ENCODE results near the gene GJA4. TPM values are rescaled to one million over a fixed set of nuclear protein-coding genes. Genes with fewer than 3 reads are reported as not detected.
"Not testable (repeated sequence)": the region's sequence is repeated elsewhere in the genome, so short reads cannot be mapped to it uniquely, and the experiment has no call there.

The GJA4 gene
- polyA plus RNA-seq, 10 donors = 25.9 to 49.9 (median 32.9) TPM

DNA sequence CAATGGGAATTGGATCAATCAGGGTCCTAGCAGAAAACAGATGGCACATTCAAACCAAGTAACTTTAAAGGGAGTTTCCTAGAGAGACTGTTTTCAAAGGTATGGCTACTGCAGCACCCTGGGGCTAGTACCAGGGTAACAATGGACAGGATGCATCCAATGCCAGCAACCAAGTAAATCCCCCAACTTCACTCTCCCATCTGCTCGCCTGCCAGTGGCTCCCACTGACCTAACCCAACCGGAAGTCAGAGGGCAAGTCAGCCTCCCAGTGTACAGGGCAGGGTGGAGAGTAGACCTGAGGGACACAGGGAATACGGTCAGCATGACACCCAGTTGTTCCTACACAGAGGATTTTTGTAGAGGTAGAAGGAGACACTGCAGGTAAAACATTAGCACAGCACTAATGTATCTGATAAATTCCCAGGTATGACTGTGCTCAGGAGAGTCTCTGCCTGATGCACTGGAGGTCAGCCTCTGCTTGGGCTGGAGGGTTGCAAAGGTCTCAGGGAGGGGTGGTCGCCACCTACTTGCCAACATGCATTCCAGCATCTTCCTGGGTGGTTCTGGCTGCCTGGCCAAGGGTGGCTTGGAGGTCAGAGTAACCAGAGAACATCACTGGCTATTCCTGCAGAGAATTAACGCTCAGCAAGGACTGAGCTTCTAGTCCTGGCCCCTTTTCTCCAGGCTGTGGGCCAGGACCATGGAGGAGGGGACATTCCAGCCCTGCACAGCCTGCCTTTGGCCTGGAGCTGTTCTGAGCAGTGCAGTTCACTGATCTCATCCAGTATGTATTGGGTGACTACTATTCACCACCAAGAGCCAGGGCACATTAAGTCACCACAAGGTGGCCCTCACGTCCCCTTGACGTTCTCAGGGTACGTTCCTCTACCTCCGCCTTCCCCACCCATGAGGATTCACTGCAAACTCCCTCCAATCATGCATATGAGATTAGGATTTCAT is 5.1 kb upstream of the GJA4 start:
- DNase-seq = no peak

DNA sequence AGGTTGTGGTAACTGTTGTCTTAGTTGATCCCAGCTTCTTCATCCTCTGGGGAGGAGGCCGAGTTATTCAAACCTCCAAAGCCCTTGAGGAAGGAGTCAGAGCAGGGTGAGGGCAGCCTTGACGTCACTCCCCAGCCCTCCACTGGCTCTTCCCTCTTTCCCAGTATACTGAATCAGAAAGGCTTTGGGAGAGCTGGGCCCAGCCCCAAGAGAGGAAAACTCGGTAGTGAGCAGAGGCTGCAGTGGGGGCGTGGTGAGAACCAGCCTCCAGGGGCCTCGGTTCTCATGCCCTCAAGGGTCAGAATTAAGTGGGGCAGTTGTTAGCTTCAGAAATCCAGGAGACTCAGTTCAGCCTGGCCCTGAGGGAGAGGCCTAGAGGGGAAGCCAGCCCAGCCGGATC is 1.8 kb upstream of the GJA4 start:
- no peak for DNase-seq

DNA sequence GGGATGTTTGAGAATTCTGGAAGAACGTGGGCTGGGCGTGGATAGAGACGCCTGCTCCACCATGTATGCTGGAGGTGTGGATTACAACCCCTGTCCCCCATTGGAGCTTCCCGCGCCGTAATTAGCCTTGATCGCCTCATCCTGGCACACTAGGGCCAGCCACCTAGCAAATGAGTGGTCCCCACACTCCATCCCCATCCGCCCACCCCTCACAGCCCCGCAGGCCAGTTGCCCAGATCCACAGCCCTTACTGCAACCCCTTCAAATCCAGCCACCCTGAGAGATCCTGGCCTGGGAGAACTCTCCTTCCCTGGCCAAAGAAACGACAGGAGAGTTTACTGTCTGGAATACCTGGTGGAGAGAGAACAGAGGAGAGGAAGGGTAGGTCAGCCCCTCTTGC is 375 bp upstream of the GJA4 start:
- DNase-seq = no peak

DNA sequence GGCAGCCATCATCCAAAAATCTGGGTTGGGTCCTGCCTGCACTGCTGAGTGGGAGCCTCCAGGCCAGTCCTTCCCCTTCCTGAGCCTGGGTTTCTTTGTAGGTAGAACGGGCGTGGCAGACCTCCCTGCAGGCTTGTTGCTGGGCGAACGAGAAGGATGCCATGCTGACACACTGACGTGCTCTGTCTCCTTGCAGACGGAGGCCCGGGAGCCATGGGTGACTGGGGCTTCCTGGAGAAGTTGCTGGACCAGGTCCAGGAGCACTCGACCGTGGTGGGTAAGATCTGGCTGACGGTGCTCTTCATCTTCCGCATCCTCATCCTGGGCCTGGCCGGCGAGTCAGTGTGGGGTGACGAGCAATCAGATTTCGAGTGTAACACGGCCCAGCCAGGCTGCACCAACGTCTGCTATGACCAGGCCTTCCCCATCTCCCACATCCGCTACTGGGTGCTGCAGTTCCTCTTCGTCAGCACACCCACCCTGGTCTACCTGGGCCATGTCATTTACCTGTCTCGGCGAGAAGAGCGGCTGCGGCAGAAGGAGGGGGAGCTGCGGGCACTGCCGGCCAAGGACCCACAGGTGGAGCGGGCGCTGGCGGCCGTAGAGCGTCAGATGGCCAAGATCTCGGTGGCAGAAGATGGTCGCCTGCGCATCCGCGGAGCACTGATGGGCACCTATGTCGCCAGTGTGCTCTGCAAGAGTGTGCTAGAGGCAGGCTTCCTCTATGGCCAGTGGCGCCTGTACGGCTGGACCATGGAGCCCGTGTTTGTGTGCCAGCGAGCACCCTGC is 1.4 kb downstream of the GJA4 start:
- DNase-seq = no peak

- DNase-seq = no peak
These were observed 2.0 kb downstream of the GJA4 start for GRCh38 chr1:34794790-34795180.

- DNase-seq = no peak
These were observed 3.1 kb downstream of the GJA4 start for GRCh38 chr1:34795916-34796315.

DNA sequence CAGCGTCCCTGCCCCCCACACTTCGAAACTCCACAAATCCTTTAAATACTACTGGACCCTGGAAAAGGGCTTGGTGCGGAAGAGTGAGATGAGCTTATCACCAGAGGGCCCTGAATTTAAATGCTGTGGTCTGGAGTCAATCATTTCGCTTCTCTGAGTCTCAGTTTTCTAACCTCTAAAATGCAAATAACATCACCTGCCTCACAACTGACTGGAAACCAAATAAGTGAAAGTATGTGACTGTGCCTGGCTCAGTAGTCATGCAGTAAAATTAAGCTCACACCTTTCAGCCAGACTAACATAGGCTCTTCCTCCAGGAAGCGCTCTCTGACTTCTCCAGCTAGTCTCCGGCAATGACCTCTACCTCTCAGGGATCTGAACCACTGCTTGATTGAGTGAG is 4.2 kb downstream of the GJA4 start:
- no peak for DNase-seq

DNA sequence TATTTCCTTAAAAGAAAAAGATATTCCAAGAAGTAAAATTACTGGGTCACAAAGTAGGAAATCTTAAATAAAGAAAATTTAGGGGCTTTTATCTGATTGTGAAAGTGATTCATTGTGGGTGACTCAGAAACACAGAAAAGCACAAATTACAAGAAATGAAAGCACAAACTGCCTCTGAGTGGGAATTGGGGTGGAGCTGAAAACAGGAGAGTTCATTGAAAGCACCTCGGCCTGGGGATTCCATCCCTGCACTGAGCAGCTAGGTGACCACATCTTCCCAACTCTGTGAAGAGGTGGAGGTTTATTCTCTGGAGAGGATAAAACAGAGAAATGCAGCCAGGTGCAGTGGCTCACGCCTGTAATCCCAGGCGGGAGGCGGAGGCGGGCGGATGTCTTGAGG is 7.4 kb downstream of the GJA4 start:
- DNase-seq = no peak

DNA sequence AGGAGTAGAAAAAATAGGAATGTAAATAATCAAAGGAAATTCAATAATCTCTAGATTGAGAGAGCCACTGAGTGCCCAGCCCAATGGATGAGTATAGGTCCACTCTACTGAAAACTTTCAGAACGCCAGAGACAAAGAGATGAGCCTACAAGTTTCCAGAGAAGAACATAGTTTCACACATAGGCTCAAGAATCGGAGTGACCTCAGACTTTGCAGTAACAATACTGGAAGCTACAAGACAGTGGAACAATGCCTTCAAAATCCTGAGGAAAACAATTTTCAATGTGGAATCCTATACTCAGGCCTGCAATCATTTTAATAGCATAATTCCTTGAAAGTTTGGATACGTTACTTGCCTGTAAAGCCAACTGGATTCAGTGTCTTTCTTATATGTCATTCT is 11.0 kb downstream of the GJA4 start:
- no peak for DNase-seq

DNA sequence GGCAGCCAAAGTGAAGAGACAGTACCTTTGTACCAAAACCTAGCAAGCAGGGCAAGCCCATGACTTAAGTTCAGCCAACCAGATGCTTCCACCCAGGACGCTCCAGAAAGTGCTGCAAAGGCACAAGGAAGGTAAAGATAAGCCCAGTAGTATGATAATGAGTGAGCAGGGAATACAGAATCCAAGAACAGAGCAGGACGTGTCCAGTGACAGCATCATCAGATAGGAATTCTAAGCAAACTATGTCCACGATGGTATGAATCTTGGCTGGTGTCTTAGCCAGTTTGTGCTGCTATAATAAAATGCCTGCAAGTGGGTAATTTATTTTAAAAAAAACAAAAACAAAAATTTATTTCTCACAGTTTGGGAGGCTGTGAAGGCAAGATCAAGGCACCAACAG is 13.6 kb downstream of the GJA4 start:
- DNase-seq = no peak

DNA sequence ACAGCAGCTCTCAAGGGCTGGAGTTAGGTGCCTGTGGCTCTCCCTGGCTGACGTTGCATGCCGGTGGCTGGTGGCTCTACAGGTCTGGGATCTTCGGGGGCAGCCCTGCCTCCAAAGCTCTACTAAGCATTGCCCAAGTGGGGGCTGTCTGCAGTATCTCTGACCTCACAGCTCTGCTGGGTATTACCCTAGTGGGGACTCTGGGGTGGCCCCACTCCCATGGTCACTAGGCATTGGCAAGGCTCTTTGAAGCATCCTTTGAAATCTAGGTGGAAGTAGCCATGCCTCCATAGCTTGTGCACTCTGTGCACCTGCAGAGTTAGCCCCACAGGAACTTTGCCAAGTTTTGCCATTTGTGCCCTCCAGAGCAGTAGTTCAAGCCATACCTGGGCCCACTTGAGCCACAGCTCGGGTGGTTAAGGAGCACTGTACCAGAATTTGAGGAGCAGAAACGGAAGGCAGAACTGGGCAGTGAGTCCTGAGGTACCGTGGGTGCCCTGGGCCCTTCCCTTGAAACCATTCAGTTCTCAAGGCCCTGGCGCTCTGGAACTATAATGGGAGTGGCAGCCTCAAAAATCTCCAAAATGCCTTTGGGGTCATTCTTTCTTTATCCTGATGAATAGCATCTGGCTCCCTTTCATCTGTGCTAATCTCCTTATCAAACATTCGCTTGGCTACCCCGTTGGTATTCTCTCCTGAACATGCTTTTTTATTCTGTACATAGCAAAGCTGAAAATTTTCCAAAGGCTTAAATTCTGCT is 15.4 kb downstream of the GJA4 start:
- no peak for DNase-seq

DNA sequence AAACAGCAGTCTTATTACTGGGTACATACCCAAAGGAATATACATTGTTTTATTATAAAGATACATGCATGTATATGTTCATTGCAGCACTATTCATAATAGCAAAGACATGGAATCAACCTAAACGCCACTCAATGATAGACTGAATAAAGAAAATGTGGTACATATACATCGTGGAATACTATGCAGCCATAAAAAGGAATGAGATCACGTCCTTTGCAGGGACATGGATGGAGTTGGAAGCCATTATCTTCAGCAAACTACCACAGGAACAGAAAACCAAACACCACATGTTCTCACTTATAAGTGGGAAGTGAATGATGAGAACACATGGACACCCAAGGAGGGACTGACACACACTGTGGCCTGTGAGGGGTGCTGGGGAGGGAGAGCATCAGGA is 18.0 kb downstream of the GJA4 start:
- not testable (repeated sequence) for DNase-seq

DNA sequence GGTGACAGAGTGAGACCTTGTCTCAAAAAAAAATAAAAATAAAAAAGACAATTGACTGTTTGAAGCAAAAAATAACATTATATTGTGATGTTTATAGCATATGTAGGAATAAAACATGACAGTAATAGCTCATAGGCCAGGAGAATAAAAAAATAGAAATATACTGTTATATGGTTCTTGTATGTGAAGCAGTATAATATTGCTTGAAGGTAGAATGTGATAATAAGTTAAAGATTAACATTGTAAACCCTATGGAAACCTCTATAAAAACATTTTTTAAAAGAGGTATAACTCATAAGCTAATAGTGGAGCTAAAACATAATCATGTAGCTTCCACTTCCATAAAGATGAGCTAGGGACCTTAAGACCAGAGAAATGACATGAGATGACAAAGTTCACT is 23.5 kb downstream of the GJA4 start:
- DNase-seq = no peak

GRCh38 chr1:34816778-34817177 is 24.0 kb downstream of the GJA4 start:
- DNase-seq = no peak

GRCh38 chr1:34818862-34819261 is 26.1 kb downstream of the GJA4 start:
- DNase-seq = not testable (repeated sequence)

- no peak for DNase-seq
These were observed 29.4 kb downstream of the GJA4 start for GRCh38 chr1:34822202-34822601.

DNA sequence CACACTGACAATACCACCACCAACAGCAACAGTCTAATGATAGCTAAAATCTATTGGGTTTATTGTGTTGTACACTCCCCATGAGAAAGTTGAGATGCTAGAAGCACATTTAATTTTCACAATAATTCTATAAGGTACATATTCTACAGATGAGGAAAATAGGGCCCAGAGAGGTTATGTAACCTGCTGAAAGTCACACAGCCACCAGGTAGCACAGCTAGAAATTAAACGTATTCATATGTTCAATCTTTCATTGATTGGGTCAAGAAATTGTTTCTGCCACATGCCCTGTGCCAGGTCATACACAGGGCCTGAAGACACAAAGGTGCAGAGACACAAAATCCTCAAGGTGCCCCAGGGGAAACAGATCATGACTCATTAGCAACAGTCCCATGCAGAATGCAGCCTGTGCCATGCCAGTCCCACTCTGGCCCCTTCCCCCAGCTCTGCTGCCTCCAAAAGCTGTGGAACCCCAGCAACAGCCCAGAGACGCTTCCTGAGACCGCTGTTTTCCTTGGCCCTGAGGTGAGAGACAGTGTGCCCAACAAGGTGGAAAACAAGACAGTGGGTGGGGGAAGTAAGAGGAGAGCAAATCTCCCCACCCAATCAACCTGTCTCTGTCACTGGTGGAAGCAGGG is 32.1 kb downstream of the GJA4 start:
- no peak for DNase-seq

GRCh38 chr1:34825455-34826091 is 32.8 kb downstream of the GJA4 start:
- no peak for DNase-seq

DNA sequence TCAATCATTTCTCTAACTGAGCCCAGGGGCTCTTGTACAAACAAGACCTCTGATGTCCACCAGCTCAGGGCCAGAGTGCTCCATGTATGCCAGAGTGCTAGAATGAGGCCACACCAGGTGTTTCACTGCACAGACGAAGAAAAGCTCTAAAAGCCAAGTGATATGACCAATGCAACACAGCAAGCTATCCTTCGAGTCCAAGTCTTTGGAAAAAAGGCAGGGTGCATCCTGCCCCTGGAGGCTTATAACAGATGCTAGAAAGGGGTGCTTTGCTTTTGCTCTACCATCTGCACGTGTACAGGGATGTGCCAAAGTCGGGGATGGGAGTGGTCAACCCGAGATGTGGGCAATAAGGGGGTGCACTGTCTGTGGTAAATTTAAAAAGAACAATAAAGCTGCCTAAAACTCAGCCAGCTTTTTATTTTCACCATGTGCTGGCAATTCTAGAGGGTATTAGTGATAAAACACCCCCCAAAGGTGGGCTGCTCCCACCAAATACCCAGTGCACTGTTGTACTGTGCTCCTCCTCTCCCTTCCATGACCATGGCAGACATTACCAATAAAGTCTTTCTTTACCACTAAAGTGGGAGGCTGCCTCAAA is 34.6 kb downstream of the GJA4 start:
- no peak for DNase-seq

DNA sequence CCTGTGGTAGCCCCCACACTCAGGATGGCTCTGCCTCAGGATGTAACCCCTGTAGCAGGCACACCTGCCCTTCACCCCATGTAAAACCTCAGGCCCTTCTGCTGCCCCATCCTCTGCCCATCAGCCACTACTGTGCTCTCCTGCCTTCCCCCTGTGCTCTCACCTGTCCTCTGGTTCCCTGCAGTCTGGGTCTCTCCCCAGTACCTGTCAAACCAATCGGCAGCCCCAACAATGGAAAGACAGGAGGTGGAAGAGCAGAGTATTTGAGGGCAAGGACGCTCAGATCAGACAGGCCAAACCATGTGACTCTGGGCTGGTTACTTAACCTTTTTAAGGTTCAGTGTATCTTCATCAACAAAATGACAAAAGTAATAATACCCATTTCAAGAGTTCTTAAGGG is 35.8 kb downstream of the GJA4 start:
- no peak for DNase-seq

GRCh38 chr1:34829250-34829649 is 36.5 kb downstream of the GJA4 start:
- DNase-seq = no peak

Measured in muscle of back (tissue), 11 donors.